ENCODE data around the gene TNC.

The TNC gene

DNA sequence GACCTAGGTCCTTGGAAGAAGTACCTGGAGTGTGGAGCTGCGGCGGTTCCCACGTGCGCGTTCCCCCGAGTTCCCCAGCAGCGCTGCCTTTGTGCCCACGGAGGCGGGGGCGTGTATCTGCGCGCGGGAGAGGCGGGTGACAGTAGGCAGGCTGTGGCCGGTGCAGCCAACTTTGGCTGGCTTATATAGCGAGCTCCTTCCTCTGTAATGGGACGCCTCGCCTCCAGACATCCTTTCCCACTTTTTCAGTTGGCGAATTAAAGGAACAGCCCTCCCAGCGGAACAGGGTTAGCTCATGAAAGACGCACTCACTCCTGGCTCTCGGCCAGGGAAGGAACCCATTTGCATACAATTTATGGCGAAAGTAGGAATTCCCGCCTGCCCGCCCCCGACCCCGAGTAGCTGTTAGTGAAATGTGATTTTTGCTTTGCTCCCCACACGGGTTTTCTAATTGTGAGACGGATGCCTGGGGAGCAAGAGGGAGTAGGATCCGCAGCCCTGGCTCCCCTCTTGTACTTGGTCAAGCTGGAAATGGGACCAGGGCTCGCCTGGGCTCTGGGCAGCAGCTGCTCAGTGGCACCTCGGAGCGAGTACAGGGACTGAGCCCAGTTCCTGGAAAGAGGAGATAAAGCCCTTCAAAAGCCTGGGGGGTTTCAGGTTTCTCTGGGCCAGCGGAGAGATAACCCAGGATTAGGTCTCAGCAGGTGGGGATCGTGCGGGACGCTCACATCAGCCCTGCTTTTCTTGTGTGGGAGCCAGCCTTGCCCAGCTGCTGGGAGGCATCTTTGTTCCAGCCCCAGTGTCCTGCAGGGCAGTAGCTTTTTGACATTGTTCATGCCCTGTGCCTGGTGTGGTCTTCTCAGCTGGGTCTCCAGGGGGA lies at the start of gene TNC:
TSS of gene TNC (minus strand) at position 159 of the 880 bp plus-strand sequence. CDS start 27,139 bp downstream, outside the sequence.
- no peak for DNase-seq (ENCODE audit: low spot score)

GRCh38 chr9:115167175-115167574 lies 49.2 kb upstream of the TNC start:
- DNase-seq (ENCODE audit: low spot score), result no peak

- no peak for DNase-seq (ENCODE audit: low spot score)
Observed at GRCh38 chr9:115165233-115165632, 47.3 kb upstream of the TNC start.

- DNase-seq (ENCODE audit: low spot score), result no peak
Observed at GRCh38 chr9:115164511-115164974, 46.6 kb upstream of the TNC start.

GRCh38 chr9:115162946-115163345 lies 45.0 kb upstream of the TNC start:
- no peak for DNase-seq (ENCODE audit: low spot score)

- DNase-seq (ENCODE audit: low spot score), result no peak
Observed at GRCh38 chr9:115161446-115161845, 43.5 kb upstream of the TNC start.

- DNase-seq (ENCODE audit: low spot score), result no peak
Observed at GRCh38 chr9:115158661-115159481, 40.9 kb upstream of the TNC start.

- DNase-seq (ENCODE audit: low spot score), result no peak
Observed at GRCh38 chr9:115157245-115157674, 39.3 kb upstream of the TNC start.

DNA sequence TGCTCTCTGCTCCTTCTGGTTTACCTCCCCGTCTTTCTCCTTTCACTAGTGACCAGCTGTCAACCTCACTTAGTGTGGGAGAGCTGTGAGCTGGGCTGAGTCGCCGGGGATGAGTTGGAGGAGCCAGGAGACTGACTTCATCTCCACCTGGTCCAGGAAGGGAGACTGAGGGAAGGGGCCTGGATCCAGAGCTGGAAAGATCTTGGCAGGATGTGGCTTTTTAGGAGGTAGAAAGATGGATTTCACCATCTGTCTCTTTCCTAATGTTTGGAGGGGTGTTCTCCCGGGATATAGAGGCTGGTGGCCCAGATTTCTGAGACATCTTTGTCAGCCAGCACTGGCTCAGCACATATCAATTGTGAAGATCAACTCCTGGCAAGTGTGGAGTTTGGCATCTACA lies 37.1 kb upstream of the TNC start:
- no peak for DNase-seq (ENCODE audit: low spot score)

- no peak for DNase-seq (ENCODE audit: low spot score)
Observed at GRCh38 chr9:115154617-115155016, 36.7 kb upstream of the TNC start.

- no peak for DNase-seq (ENCODE audit: low spot score)
Observed at GRCh38 chr9:115152281-115152820, 34.4 kb upstream of the TNC start.

DNA sequence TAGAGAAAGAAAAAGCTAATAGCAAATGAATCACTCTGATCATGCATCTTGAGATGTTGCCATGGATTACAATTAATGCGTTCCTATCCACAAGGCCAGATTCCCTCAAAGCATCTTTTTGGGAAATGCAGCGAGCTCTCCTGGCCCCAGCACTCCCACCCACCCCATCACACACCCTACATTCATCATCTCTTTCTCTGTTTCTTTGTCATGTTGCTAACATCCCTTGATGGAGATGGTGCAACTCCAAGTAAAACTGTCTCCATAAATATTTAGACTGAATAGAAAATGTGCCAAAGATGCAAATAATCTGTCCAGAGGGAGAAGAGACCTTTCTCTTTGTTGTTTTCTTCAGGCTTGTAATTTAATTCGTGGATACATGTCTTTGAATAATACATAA lies 30.8 kb upstream of the TNC start:
- DNase-seq (ENCODE audit: low spot score), result no peak

DNA sequence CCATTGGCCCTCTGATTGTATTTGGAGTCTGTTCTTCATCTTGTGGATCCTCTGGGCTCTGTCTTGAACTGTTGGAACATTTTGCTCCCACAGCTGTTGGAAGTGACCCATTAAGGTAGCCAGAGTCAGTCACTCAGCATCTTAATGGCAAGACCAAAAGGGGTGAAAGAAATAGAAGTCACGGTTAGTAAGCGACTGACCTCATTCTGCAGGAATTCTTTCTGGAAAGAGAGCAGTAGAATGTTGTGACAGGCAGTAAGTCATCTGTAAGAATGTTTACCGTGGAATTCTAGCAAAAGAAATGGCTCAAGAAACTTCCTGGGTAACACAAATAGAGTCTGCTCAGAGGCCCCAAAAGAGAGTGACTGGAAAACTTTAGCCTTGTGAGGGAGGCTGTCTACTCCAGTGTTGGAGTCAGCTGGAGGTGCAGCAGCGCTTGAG lies 28.6 kb upstream of the TNC start:
- no peak for DNase-seq (ENCODE audit: low spot score)

DNA sequence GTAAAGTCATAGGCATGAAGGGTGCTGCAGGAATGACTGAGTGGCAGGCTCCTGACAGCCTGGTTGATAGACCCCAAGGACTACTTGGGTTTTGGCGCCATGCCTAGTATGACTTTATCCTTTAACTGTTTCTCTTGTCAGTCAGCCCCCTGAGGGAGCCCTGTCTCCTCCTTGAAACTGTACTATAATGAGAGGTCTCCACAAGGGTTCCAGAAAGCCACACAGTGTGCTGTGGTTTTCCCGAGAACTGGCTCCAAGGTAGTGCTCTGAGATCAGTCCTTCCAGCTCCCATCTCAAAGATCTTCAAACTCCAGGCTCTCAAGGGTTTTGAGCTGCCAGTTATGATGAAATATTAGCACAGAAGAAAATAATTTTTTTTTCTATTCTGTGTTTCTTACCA lies 26.7 kb upstream of the TNC start:
- no peak for DNase-seq (ENCODE audit: low spot score)

- no peak for DNase-seq (ENCODE audit: low spot score)
Observed at GRCh38 chr9:115143689-115144088, 25.7 kb upstream of the TNC start.

DNA sequence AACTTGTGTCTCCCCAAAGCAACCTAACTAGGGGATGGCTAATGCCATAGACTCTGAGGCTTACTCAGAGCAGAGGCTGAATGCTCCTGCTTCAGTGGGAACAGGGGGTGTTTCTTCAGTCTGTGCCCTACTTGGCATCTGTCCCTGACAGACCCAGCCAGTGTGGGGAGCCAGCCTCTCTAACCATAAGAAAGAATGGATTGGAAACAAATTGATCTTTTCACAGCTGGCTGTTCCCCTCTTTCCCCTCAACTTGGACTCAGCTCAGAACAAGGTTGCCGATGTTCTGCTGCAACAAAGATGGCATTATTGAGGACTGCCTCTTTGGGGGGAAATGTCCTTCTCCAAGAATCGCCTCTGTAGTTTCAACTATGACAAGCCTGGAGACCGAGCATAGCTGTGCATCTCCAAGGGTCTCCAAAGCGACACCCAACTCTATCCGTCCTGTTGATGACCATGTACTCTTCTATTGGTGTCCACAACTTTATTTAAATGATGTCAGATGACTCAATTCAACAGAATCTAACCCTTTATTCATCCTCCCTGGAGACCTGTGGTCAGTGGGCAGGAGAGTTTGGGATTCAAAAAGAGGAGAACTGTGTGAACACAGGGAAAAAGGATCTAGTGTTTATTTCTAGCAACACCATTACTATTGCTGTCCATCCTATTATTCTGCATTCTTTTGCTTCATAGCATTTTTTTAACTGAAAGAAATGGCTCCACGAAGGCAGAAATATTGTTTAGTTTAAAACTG lies 24.7 kb upstream of the TNC start:
- DNase-seq (ENCODE audit: low spot score), result no peak

DNA sequence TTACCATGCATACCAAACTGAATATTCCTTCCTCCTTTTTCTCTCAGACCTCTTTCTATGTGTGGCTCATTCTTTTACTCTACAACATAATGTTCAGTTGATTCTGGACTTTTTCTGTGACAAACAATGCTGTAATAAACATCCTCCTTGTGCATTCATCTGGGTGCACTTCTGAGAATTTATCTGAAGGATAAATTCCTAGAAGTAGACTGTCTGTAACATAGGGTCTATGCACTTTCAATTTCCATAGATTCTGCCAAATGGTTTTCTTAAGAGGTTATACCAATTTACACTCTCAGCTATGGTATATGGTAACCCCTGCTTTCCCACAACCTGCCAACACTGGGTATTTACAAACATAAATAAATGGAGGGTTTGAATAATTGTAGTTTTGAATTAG lies 24.1 kb upstream of the TNC start:
- no peak for DNase-seq (ENCODE audit: low spot score)

GRCh38 chr9:115141612-115142011 lies 23.7 kb upstream of the TNC start:
- DNase-seq (ENCODE audit: low spot score), result no peak

DNA sequence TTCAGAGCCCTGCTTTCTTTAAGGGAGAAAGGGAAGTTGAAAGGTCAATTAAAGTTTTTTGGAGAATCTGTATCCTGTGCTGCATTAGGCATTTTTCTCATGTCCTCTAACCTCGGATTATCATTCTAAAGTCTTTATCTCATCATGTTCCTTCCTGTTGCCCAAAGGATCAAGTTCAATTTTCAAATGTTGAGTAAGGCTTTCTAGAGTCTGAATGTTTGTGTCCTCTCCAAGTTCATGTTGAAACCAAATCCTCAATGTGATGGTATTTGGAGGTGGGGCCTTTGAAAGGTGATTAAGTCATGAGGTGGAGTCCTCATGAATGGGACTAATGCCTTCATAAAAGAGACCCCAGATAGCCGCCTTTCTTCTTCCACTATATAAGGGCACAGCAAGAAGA lies 20.2 kb upstream of the TNC start:
- DNase-seq (ENCODE audit: low spot score), result no peak

GRCh38 chr9:115137526-115137925 lies 19.6 kb upstream of the TNC start:
- DNase-seq (ENCODE audit: low spot score), result no peak

- no peak for DNase-seq (ENCODE audit: low spot score)
Observed at GRCh38 chr9:115135821-115136778, 18.1 kb upstream of the TNC start.
